Esophagus muscularis mucosa (tissue), 4 donors: ENCODE measurements around the gene ZBTB7B. TPM values are rescaled to one million over a fixed set of nuclear protein-coding genes. Genes with fewer than 3 reads are reported as not detected.

Source experiments
- DNase-seq: peaks from one replicate; pipeline ENCODE4 v3.0.0-alpha.2; 2017; ENCODE audit errors: extremely low spot score
- H3K27ac ChIP-seq, 4 donors: fragments of 200-600 bp; sonication (generic); replicated peaks in 1 of 4; 1 replicate in 3 of 4; 2 replicates in 1 of 4; pipeline ENCODE4 v1.5.1; 2016 to 2019; ENCODE audit warnings: mild to moderate bottlenecking in 1 of 4
- H3K27me3 ChIP-seq, 4 donors: fragments of 200-600 bp; sonication (generic); one replicate each; pipeline versions ENCODE4 v1.5.1 to v1.6.0; 2016 to 2019
- H3K36me3 ChIP-seq, 4 donors: fragments of 200-600 bp; sonication (generic); one replicate each; pipeline ENCODE4 v1.5.1; 2016 to 2019
- H3K4me1 ChIP-seq, 4 donors: fragments of 200-600 bp; sonication (generic); one replicate each; pipeline ENCODE4 v1.5.1; 2016 to 2019
- H3K4me3 ChIP-seq, 4 donors: fragments of 200-600 bp; sonication (generic); 1 replicate in 2 of 4; 2 replicates in 2 of 4; pipeline ENCODE4 v1.5.1; 2016 to 2019; ENCODE audit warnings: mild to moderate bottlenecking in 4 of 4, moderate library complexity in 1 of 4
- H3K9me3 ChIP-seq, 4 donors: fragments of 200-600 bp; sonication (generic); 1 replicate in 3 of 4; 2 replicates in 1 of 4; pipeline ENCODE4 v1.5.1; 2016 to 2019
- CTCF ChIP-seq, 3 experiments: fragments of 200-600 bp in 2 of 3; fragments of 450-650 bp in 1 of 3; sonication (generic) in 2 of 3; IDR thresholded peaks; one replicate each; pipeline ENCODE4 v1.5.1; 2017 to 2019; ENCODE audit warnings: antibody characterized with exemption in 3 of 3, mild to moderate bottlenecking in 2 of 3, moderate library complexity in 1 of 3
- EP300 ChIP-seq: sonication (generic); formaldehyde crosslinking; IDR thresholded peaks from one replicate; pipeline ENCODE4 v1.6.1; 2017; ENCODE audit warnings: antibody characterized with exemption
- POLR2A ChIP-seq: fragments of 450-650 bp; IDR thresholded peaks from one replicate; pipeline ENCODE4 v1.6.1; 2017; ENCODE audit warnings: antibody characterized with exemption, moderate library complexity, mild to moderate bottlenecking, low read depth
- POLR2AphosphoS5 ChIP-seq, 2 donors: sonication (generic); formaldehyde crosslinking; IDR thresholded peaks; one replicate each; pipeline ENCODE4 v1.6.1; 2017; ENCODE audit warnings: antibody characterized with exemption in 2 of 2
- WGBS: methylation state at CpG from one replicate; pipeline ENCODE4 v1.1.5; 2018; 5-methylcytosine and 5-hydroxymethylcytosine counted together
- intact Hi-C: fragments of 100-400 bp; cut with DNase I; formaldehyde crosslinking; loops from one replicate; pipeline ENCODE4 v1.15.1; 2023
- total RNA-seq, 4 donors: library from RNA; depleted of rRNA; stranded (reverse); fragments of >200 nt; gene quantifications; one replicate each; pipeline versions ENCODE4 v1.1.0 to v1.2.1, GENCODE V29; 2016

ZBTB7B gene
- total RNA-seq, 4 donors from 2014 or later: 50.0 to 68.9 (median 55.8) TPM

DNA sequence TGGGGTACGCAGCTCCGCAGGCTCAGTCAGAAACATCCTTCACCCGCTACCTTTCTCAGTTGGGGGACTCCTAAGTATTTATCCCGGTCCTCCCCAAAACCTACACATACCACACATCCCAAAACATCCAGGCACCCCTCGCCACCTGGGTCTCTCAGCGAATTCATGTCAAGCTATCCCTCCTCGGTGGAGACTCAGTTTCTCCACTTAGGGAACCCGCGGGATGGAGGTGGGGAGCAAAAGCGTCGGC, 1.3 kb upstream of the ZBTB7B start:
- TF ChIP-seq POLR2A: no peak
- Histone ChIP-seq H3K9me3 (no peaks in the 10 kb centered on the region), H3K4me1 (peaks cover 39 to 57% (median 50%) of the 10 kb centered on the region in 4 donors), H3K27me3 (no peaks in the 10 kb centered on the region), H3K36me3 (no peaks in the 10 kb centered on the region), H3K4me3 (peak overlapping the region; percentile 80 to 97 (median 92)), H3K27ac (peak overlapping the region; percentile 97 to 99 (median 98))
- 0% methylated on average over 4 of the region's 11 CpGs for WGBS
- no peak for DNase-seq
- intact Hi-C loops: no loop called here

DNA sequence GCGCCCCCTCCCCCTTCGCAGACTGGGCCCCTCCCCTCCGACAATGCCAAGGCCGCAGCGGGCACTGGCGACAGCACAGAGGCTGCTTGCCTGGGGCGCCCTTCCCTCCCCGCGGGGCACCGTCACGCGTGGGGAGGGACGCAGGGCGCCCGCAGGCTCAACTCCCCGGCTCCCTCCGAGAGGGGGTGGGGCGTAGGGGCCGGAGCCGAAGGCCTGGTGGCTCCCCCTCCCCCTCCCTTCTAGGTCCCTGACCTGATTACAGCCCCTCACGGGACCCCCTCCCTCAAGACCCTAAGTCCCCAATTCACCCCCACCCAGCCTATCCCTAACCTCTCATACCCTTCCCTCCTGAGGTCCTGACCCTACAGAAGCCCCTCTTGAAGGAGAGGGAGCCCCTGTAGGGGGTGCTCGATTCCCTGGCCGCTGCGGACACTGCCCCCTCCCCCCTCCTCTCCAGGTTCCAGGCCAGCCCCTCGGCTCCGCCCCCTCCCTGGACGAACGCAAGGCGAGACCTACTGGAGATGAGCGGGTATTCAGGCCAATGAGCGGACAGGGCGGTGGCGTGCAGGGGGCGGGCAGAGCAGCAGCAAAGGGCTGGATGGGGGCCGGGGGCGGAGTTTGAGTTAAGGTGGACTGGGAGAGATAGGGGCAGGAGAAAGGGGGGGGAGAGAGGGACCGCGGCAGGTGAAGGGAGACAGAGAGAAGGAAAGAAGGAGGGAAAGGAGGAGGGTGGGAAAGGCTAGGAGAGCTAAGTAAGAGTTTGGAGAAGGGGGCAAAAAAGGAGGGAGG, 733 bp upstream of the ZBTB7B start:
- Histone ChIP-seq H3K36me3 (no peaks in the 10 kb centered on the region), H3K4me1 (peaks cover 44 to 62% (median 55%) of the 10 kb centered on the region in 4 donors), H3K27me3 (no peaks in the 10 kb centered on the region), H3K4me3 (peak overlapping the region; percentile 80 to 97 (median 92)), H3K9me3 (no peaks in the 10 kb centered on the region), H3K27ac (peak overlapping the region; percentile 97 to 99 (median 98))
- 0% methylated on average over 11 of the region's 38 CpGs for WGBS
- DNase-seq: peak; percentile 100
- TF ChIP-seq CTCF (IDR thresholded peaks at IDR 0.05) (peak; percentile 40 to 42 (median 40)), POLR2AphosphoS5 (IDR thresholded peaks at IDR 0.05) (peak; percentile 84 to 95), EP300 (no peak), POLR2A (peak; percentile 84)
- intact Hi-C loops: no loop called here

DNA sequence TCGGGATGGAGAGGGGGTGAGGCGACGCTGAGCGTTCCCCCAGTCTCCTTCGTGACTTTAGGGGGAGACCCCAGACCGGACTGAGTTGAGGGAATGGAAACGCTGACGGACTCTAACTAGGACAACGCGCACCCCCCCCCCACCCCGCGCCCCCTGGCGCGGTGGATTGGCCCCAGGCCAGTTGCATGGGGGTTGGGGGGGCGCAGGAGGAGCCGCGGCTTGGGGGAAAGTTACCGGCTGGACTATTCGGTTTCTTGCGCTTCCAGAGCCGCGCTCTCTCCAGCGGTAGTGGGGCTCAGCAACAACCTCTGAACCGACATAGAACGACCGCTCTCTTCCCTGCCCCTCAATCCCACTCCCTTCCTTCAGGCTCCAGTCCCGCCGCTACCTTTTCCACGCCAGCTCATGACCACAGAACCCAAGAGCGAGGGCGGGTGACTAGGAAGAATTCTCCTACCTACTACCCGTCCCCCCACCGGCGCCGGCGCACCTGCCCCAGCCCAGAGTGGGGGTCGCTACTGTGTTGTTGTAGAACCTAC, 694 bp downstream of the ZBTB7B start:
- H3K27ac ChIP-seq: peak overlapping the region; percentile 97 to 99 (median 98)
- H3K9me3 ChIP-seq: no peaks in the 10 kb centered on the region
- TF ChIP-seq CTCF (IDR thresholded peaks at IDR 0.05): no peak
- no peak for TF ChIP-seq POLR2AphosphoS5 (IDR thresholded peaks at IDR 0.05)
- no peak for TF ChIP-seq EP300
- TF ChIP-seq POLR2A: no peak
- peaks cover 57 to 75% (median 69%) of the 10 kb centered on the region in 4 donors for H3K4me1 ChIP-seq
- intact Hi-C loops: no loop called here
- DNase-seq: no peak
- H3K27me3 ChIP-seq: no peaks in the 10 kb centered on the region
- H3K36me3 ChIP-seq: no peaks in the 10 kb centered on the region
- 2% methylated on average over 28 of the region's 37 CpGs for WGBS
- H3K4me3 ChIP-seq: peak overlapping the region; percentile 80 to 97 (median 92)

DNA sequence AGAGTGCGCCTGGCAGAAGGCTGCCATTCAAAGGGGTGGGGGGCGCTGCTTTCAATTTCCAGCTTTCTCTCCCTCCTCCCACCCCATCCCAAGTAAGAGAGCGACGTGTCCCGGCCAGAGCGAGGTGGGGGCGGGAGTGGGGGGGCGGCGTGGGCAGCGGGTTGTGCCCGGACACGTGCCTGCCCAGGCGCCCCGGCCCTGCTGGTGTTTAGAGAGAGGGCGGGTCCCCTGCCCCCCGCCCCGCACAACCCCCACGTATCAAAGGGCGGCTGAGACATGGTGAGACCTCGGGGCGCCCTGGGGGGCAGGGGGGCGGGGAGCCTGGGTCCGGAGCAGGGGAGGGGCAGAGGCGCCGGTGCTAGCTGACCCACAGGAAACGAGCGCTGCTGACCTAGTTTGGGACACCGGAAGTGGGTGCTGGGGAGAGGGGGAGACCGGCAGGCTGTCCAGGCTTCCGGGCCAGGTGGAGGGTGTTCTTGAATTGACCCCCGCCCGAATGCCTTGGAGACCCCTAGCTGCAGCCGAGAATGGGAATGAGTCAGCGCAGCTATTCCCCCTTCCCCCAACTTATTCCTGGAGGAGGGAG, 1.3 kb downstream of the ZBTB7B start:
- H3K27ac ChIP-seq: peak overlapping the region; percentile 97 to 99 (median 98)
- 20% methylated on average over 1 of the region's 34 CpGs for WGBS
- peaks cover 60 to 75% (median 70%) of the 10 kb centered on the region in 4 donors for H3K4me1 ChIP-seq

More for the DNA sequence above, 1.3 kb downstream of the ZBTB7B start:
- peak overlapping the region; percentile 80 to 97 (median 92) for H3K4me3 ChIP-seq
- no peaks in the 10 kb centered on the region for H3K27me3 ChIP-seq
- TF ChIP-seq POLR2AphosphoS5 (IDR thresholded peaks at IDR 0.05) (peak; percentile 42 to 57), EP300 (no peak), POLR2A (peak; percentile 33), CTCF (IDR thresholded peaks at IDR 0.05) (no peak)
- DNase-seq: no peak
- intact Hi-C loops: no loop called here
- no peaks in the 10 kb centered on the region for H3K9me3 ChIP-seq
- no peaks in the 10 kb centered on the region for H3K36me3 ChIP-seq
